G401 (cell line): Measurements from ENCODE around the gene NUP153. TPM values are rescaled to one million over a fixed set of nuclear protein-coding genes. Genes with fewer than 3 reads are reported as not detected.
"Not testable (repeated sequence)": the region's sequence is repeated elsewhere in the genome, so short reads cannot be mapped to it uniquely, and the experiment has no call there.

ENCODE experiments used
- DNase-seq: peaks from one replicate; pipeline ENCODE4 v3.0.0-alpha.2; 2015; ENCODE audit warnings: low spot score
- in situ Hi-C: cut with HindIII; loops from 2 replicates; pipeline ENCODE4 v1.10.0; 2016; ENCODE audit warnings: low sequenced_read_pairs, mixed read lengths
- total RNA-seq: library from RNA; depleted of rRNA; stranded (reverse); fragments of >200 nt; shearing (Covaris generic); gene quantifications from 2 replicates; pipeline ENCODE4 v1.2.3, GENCODE V29; 2014

Gene NUP153
- total RNA-seq, 1 experiment from 2014 or later, result 42.6 TPM

DNA sequence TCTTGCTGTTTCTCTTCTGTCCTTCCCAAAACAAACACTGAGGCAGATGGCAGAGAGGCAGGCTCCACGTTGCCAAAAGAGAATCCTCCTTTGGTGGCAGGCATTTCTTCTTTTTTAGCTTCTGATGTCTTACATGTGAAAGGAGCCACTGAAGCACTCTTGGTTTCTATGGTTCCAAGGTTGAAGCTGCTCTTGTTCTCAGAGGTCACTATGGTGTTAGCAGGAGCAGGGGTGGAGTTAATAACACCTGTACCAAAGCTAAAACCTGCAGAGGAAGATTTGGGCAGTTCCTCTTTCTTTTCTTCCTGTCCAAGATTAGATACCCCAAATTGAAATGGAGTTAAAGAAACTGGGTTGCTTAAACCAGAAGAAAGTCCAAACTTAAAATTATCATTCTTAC is 77.9 kb downstream of the NUP153 start:
- peak; percentile 24 for DNase-seq
- in situ Hi-C loops, result no loop called here

DNA sequence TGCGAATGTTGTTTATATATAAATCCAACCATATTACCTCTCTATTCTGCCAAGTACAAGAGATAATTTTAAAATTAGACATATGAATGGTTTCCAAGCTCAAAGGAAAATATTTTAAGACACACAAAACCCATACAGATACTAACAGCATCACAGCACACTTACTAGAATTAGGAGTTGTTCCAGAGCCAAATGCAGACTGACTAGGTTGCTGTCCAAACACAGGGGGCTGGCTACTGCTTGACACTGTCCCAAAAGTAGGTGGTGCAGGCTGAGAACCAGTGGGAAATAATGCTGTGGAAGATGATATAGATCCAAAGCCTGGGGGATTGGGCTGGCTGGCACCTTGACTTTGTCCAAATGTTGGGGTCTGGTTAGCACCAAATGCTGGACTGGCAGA is 82.3 kb downstream of the NUP153 start:
- in situ Hi-C loops, result no loop called here
- no peak for DNase-seq

- in situ Hi-C loops, result no loop called here
- DNase-seq, result peak; percentile 86
Observed at GRCh38 chr6:17622144-17622543, 84.6 kb downstream of the NUP153 start.

DNA sequence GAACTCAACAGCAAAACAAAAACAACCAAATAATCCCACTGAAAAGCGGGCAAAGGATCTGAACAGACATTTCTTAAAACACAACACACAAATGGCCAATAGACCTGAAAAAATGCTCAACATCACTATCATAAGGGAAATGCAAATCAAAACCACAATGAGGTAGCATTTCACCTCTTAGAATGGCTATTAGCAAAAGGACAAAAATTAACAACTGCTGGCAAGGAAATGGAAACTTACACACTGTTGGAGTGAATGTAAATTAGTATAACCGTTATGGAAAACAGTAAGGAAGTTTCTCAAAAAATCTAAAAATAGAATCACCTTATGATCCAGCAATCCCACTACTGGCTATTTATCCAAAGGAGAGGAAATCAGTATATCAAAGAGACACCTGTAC is 85.7 kb downstream of the NUP153 start:
- in situ Hi-C loops, result no loop called here
- DNase-seq, result no peak

GRCh38 chr6:17615794-17616193 is 90.9 kb downstream of the NUP153 start:
- in situ Hi-C loops, result no loop called here
- DNase-seq, result no peak

DNA sequence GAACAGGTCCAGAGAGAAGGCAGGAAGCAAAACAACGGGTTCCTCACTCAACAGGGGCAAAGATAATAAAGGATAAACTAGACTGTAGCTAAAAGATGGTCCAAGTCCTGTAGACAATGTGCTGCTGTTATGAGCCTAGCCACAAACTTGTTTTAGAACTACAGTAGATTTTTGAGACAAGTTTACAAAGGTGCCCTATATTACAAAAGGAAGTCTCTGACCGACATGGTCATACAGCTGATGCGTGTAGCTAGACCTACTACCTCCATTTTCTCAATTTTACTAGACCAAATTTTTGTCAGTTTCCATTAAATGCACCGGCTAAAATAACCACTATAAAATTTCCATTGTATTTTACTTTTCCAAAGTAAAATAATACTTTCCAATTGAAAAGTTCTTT is 94.7 kb downstream of the NUP153 start:
- in situ Hi-C loops, result no loop called here
- no peak for DNase-seq

DNA sequence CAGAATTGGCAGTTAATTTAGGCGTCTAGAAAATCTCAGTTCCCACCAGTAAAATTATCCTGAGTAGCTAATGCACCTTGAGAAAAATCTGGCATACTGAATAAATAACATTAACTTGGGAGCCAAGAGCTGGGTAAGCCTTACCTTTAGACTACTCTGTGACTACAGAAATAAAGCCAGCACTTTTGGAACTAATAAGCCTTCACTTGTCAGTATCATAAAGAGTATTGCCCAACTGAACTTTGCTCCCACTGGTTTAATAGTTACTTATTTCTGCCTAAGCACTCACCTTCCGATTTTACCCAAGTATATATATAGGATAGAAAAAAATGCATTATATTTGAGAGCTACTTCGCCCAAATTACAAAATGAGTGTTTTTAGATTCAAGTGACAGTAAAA is 95.9 kb downstream of the NUP153 start:
- in situ Hi-C loops, result no loop called here
- DNase-seq, result no peak

- no peak for DNase-seq
- in situ Hi-C loops, result no loop called here
Observed at GRCh38 chr6:17606606-17607005, 100.1 kb downstream of the NUP153 start.

DNA sequence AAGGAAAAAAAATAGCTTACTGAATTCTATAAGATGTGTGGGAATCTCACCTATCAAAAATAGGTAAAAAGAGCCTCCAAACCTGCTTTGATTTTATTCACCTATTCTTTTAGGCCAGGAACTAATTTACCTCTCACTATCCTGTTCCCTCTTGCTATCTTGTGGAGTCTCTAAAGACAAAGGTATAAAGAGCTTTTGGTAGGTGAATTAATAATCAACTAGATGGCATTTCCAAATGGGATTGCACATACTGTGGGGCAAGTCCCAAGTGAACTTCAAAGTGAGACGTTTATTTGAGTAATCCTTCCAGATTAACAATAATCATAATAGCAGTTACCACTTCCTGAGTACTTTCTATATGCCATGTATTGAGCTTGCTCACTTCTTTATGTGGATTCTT is 103.8 kb downstream of the NUP153 start:
- in situ Hi-C loops, result no loop called here
- DNase-seq, result no peak

DNA sequence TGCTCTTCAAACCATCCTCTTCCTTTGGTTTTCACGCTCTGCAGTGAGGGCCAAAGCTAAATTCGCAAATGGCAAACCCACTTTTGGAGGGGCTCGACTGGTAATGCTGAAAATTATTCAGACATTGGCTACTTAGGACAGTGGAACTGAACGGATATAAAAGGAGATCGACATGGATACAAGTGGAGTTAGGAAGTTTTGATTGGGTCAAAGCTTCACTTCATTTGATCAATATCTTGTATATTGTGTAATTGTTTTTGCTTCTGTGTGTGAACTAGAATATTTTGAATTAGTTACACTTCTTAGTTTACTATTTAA is 105.4 kb downstream of the NUP153 start:
- no peak for DNase-seq
- in situ Hi-C loops, result no loop called here

- peak; percentile 55 for DNase-seq
- in situ Hi-C loops, result no loop called here
Observed at GRCh38 chr6:17600527-17601385, 106.0 kb downstream of the NUP153 start.

DNA sequence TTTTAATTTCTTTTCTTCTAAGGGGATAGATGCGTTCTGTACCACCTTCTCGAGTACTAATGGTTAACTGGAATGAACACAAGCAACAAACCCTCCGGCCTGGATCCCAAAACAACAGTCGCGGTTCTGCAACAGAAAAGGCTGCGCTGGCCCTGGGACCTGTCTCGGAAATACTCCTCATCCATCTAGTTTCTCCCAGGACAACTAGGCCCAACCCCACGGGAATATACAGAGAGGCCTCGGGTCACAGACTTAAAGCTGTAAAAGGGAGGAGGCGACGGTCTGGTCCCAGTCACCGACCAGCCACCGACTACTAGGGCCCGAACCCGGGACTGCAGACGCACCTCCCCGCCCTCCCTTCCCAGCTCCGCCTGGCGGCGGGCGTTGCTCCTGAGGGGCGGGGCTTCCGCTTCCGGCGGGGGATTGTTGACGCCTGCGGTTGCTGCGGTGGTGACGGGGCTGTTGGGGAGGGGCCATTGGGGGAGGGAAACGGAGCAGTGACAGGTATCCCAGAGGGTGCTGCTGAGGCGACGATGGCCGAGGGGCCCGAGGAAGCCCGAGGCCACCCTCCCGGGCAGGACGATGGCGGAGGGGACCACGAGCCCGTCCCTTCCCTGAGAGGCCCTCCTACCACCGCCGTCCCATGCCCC is 106.7 kb downstream of the NUP153 start, which contains the start of gene FAM8A1:
Gene FAM8A1 (plus strand): TSS at position 426 of the 650 bp plus-strand sequence. CDS start 108 bp downstream, at position 534.
- in situ Hi-C loops, result no loop called here
- DNase-seq, result peak; percentile 97

DNA sequence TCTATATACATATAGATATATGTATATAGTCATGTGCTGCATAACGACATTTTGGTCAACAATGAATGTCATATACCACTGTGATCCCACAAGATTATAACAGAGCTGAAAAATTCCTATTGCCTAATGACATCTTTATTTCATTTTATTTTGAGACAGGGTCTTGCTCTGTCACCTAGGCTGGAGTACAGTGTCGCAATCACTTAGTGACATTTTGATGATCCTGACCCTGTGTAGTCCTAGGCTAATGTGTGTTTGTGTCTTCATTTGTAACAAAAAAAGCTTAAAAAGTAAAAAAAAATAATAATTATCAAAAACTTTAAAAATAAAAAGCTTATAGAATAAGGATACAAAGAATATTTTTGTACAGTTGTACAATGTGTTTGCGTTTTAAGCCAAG is 110.6 kb downstream of the NUP153 start:
- in situ Hi-C loops, result no loop called here

DNA sequence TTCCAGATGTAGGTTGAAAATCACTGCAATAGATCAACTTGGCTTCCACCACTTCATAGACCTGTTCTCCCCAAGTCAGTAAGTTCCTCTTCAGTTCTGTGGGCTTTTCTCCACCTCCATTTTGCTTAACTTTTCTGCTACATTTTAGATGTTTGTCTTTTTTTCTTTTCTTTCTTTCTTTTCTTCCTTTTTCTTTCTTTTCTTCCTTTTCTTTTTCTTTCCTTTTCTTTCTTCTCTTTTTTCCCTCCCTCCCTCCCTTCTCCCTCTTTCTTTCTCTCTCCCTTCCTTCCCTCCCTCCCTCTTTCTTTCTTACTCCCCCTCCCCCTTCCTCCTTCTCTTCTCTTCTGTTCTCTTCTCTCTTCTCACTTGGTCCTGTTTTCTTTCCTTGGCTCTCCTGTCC is 113.5 kb downstream of the NUP153 start:
- DNase-seq, result no peak
- in situ Hi-C loops, result no loop called here

More for the DNA sequence above, 110.6 kb downstream of the NUP153 start:
- no peak for DNase-seq

DNA sequence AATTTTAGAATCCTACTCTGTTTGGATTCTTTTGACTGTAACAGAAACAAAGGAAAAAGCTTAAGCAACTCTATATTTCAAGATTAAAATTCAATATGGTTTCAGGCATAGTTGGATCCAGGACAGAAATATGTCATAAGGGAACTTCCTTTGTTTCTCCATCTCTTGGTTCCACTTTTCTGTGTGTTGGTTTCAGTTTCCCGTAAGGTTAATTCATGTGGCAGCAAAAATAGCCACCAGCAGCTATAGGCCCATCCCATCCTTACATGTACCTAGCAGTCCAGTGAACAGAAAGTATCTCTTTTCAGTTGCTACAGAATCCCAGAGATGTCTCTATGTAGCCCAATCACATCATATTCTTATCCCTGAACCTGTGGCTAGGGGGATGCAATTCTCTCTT is 115.4 kb downstream of the NUP153 start:
- in situ Hi-C loops, result no loop called here
- no peak for DNase-seq

GRCh38 chr6:17589406-17590096 is 117.2 kb downstream of the NUP153 start:
- no peak for DNase-seq
- in situ Hi-C loops, result no loop called here

GRCh38 chr6:17588011-17588410 is 118.7 kb downstream of the NUP153 start:
- in situ Hi-C loops, result no loop called here
- DNase-seq, result no peak

DNA sequence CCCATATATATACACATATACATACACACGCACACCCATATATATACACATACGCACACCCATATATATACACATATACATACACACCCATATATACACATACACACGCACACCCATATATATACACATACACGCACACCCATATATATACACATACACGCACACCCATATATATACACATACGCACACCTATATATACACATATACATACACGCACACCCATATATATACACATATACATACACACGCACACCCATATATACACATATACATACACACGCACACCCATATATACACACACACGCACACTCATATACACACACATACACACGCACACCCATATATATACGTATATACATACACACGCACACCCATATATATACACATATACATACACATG is 120.1 kb downstream of the NUP153 start:
- DNase-seq, in situ Hi-C loops: not testable (repeated sequence)

DNA sequence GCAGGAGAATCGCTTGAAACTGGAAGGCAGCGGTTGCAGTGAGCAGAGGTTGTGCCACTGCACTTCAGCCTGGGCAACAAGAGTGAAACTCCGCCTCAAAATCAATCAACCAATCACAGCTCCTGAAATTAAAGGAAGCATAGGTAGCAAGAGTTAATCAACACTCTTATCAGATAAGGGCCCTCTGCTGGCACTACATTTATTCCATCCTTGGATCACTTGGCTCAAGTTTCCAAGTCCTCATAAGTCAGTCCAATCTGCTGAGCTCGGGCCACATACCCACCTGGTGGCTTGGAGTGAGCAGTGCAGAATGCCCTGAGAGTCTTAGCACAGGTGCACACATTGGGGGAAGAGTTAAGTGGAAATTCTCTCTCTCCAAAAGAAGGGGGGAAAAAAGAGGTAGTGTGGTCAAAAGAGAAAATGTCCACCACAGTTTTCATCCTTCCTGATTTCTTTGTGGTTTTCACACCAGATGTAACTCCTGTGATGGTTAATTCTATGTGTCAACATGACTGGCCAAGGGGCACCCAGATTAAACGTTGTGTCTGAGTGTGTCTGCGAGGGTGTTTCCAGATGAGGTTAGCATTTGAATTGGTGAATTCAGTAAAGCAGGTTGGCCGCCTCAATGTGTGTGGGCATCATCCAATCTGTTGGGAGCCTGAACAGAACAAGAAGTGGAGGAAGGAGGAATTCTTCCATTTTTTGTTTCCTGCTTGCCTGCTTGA is 120.8 kb downstream of the NUP153 start:
- DNase-seq, result no peak
- in situ Hi-C loops, result no loop called here
